HG03280 (cell line): Measurements from ENCODE around the gene NAT8L.

Experiments
- ATAC-seq: cut with Tn5 transposase; IDR thresholded peaks from one replicate; pipeline ENCODE4 v1.9.1; 2021; ENCODE audit warnings: mild to moderate bottlenecking, moderate library complexity; ENCODE audit not compliant: unreplicated experiment

The NAT8L gene

DNA sequence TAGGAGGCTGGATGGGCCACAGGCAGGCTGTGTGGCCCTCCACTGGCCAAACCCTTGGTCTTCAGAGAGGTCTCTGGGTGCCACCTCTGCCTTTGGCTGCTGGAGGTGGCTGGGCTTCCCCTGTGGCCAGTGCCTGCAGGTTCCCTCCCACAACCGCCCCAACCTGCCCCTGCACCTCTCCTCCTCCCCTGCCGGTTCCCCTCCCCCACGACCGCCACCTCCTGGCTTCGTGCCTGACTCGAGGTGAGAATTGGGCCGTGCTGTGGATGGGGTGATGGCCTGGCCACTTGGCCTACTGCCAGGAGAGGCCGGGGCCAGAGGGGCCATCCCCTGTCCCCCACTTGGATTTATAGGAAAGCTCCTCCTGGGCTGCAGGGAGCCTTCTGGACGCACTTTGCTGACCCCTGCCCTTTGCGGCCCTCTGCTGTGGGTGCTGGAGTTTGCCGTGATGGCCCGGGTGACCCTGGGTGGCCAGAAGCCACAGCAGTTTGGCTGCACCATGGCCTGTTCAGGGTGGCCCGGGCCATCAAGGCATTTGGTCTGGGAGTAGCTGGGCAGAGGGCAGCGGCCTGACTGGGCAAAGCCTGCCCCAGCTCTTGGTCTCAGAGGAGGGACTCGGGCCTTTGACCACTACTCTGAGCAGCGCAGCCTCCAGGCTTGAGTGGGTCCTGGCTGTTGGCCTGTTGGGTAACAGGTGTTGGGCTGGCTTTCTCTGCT is 3.8 kb downstream of the NAT8L start:
- no peak for ATAC-seq

GRCh38 chr4:2063557-2064275 is 4.6 kb downstream of the NAT8L start:
- no peak for ATAC-seq

- ATAC-seq, result no peak
Measured at GRCh38 chr4:2064276-2064991, 5.3 kb downstream of the NAT8L start.

GRCh38 chr4:2065106-2065930 is 6.2 kb downstream of the NAT8L start:
- no peak for ATAC-seq

- no peak for ATAC-seq
Measured at GRCh38 chr4:2066011-2066551, 7.0 kb downstream of the NAT8L start.

DNA sequence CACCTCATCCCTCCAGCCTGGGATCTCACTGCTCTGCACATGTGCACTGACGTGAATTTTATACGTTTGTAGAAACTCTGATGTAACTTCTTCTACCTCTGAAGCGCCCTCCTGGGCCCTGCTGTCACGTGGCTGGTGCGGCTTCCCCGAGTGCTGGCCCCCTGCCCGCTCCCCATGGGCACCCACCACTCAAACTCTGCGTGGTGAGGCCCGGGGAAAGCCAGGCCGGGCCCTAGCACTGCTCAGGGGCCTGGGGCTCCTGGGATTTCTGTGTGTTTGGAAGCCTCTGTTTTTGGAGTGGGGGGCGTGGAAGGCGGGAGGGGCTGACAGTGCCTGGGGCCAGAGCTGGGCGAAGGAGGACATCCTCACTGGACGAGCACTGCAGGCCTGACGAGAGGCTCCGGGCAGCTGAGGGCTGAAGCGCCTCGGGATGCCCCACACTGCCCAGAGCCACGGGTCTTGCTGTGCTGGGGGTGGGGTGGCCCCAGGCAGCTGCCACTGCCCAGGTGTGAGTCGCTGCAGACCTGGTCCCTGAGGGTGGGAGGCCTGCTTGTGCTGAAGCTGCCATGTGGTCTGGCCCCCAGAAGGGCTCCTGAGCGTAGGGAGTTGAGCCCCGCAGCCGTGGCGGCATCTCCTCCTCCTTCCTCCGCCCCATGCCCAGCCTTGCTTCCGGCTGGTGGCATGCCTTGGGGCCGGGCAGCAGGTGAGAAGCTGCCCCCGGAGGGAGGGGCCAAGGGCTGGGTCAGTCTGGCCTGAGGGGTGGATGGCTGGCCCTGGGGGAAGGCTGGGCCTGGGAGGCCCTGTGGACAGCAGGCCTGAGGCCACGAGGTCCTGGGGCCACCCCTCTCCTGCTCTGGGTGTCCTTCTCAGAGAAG is 7.7 kb downstream of the NAT8L start:
- no peak for ATAC-seq

DNA sequence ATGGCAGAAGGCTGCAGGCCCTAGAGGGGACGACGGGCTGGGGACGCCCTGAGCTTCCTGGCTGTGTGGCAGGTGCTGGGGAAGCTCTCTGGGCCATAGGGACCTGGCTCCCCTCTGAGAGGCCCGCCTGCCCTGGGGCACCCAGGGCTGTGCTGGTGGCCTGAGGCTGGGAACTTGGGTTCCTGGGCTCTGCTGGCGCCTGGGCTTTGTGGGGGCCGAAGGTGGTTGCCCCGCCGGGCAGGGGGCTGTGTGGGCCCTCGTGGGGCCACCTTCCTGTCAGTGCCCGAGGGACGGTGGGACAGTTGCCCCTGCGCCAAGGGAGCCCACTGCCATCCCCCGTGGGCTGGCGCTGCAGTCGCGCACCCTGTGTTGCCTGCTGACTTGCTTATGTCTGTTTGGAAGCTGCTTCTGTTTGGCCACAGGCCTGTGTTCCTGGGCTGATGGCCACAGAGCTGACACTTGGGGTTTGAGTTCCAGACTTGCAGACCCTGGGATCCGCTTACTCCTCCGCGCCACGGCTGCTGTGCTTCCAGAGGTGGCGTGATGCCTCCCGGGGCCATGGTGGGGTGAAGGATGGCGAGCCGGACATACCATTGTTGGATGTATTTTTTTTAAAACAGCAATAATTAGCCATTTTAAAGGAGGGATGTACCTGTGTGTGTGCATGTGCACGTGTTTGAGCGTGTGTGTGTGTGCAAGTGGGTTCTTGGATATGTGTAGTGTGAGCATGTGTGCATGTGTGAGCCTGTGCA is 8.5 kb downstream of the NAT8L start:
- no peak for ATAC-seq

- no peak for ATAC-seq
Measured at GRCh38 chr4:2068198-2068470, 9.0 kb downstream of the NAT8L start.

DNA sequence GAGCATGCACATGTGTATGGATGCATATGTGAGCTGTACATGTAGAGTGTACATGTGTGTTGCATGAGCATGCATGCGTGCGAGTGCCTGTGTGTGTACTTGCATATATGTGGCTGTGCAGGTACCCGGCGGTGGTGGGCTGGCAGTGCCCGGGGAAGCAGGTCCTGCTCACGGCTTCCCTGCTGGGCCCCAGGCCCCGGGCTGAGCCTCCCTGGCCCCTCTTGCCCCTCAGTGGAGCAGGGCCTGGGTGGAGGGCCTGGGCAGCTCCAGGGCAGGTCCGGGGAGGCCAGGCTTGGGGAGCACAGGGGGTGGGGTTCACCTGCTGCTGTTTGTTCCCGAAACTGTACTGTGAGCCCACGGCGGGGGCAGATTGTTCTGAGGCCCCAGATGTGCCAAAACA is 9.4 kb downstream of the NAT8L start:
- ATAC-seq, result no peak

DNA sequence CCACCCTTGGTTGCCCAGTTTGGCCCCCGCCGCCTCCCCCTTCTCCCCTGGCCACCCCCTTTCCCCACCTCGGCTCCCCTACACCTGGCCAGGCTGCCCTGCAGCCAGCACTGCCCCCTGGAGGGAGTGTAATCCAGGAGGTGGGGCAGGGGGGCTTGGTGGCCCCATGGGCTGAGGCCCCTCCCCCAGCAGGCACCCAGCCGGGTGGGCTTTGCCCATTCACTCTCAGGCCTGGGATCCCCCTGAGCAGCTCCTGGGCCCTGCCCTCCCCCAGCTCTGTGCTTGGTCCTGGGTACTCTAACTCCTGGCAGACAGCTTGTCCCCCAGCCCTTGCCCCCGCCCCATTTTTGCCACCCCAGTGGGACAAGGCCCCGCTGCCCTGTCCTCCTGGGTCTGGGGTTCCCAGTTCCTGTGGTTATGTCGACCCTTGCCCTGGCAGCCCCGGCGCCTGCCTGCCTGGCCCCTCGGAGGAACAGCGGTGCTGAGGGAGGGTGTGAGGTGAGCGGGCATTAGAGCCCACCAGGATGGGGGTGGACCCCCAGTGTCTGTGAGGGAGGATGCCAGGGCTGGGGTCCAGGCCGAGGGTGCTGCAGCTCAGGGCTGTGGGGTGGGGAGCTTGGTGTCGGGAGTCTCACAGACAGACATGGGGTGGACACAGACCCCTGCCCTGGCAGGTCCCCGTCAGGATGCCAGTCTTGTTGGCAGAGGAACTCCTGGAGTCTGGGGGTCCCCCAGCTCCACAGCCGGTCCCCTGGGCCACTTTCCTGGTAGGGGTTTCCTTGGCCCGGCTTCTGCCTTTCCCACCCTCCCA is 10.2 kb downstream of the NAT8L start:
- no peak for ATAC-seq

- no peak for ATAC-seq
Measured at GRCh38 chr4:2069986-2070385, 10.9 kb downstream of the NAT8L start.

DNA sequence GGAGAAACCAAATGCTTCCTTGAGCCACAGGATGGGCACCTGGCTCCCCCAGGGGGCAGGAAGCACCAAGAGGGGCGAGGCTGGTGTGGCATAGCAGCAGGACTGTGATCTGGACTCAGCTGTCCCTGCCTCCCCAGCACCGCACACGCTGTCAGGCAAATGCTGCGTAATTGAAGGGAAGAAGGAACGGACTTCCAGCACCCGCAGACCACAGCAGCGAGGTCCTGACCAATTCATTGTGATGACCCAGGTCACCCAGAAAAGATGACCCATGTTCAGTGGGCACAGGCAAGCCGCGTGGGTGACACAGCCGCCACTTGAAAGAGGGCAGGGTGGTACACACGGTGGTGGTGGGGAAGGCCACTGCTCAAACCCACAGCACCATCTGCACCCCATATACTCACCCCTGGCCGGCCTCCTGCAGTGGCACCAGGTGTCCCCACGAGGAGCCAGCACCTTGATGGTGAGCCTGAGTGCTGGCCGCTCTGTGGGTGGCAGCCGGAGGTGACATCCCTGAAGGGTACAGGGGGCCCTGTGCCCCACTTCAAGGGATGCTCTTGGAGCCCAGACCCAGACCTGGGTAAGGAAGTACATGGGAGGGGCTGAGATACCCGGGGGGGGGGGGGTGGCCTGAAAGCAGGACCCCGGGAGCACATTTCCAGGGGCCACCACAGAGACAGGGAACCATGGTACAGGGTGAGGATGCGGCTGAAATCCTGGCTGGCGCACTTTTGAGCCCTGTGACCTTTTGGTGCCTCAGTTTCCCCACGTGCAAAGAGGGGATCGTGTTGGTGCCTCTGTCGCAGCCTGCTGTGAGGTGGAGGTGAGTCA is 11.5 kb downstream of the NAT8L start:
- ATAC-seq, result no peak

GRCh38 chr4:2071252-2071911 is 12.3 kb downstream of the NAT8L start:
- ATAC-seq, result no peak

GRCh38 chr4:2071912-2072867 is 13.1 kb downstream of the NAT8L start:
- no peak for ATAC-seq

DNA sequence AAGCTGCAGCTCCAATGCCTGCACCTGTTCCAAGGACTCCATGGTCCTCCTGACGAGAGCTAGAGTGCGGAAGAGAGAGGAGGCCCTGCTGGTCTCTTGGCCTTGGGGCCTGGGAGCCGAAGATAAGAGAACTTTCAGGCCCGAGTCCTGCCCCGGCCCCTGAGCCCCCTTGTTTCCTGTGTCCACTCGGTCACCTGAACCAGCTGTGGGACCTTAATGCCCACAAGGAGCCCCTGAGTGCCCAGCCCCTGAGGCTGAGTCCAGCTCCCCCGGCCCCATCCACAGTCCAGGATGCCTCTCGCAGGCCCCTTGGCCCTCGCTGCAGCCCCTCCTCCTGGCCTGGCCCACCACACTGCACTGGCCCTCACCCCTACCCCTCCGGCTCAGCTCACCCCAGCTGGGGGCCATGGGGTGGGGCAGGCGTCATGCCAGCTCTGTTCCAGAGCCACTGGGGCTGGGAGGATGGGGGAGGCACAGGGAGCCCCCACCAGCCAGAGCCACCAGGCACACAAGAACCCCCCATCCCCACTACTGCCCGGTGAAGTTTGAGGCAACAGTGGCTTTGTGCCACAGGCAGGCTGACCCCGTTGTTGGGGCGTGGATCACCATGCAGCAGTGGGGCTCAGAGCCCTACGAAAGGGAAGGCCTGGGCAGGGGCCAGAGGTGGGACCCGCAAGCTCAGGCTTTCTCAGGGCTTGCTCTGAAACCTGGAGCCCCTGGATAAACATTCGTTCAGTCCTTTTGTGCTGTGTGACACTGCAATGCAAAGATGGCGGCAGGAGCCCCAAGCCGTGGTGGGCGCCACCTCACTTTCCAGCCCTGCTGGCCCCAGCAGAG is 14.1 kb downstream of the NAT8L start:
- ATAC-seq, result no peak
